HepG2 (cell line): ENCODE measurements around the gene MARCHF9. TPM values are rescaled to one million over a fixed set of nuclear protein-coding genes. Genes with fewer than 3 reads are reported as not detected.
A peak's percentile ranks its signal among the peaks of the same experiment; 100 is the strongest.

ENCODE experiments used
- AKNA ChIP-seq: sonication (generic); formaldehyde crosslinking; IDR thresholded peaks from 2 replicates; pipeline ENCODE4 v1.4.0; 2020; ENCODE audit warnings: missing genetic modification reagents, borderline replicate concordance
- CSRNP1 ChIP-seq: sonication (generic); formaldehyde crosslinking; IDR thresholded peaks from 2 replicates; pipeline ENCODE4 v1.8.1; 2023; ENCODE audit warnings: mild to moderate bottlenecking, missing genetic modification reagents
- CSRNP2 ChIP-seq: sonication (generic); formaldehyde crosslinking; conservative IDR thresholded peaks from 2 replicates; pipeline ENCODE4 v1.8.0; 2022; ENCODE audit warnings: low read depth, missing genetic modification reagents
- ELF3 ChIP-seq: IDR thresholded peaks from 2 replicates; pipeline ENCODE4 v1.6.1; 2016; ENCODE audit warnings: missing genetic modification reagents, missing compliant biosample characterization
- HDAC2 ChIP-seq: sonication (generic); formaldehyde crosslinking; IDR thresholded peaks from 2 replicates; pipeline ENCODE4 v1.4.0; 2020; ENCODE audit warnings: missing genetic modification reagents
- HNRNPLL ChIP-seq: fragments of 200-400 bp; formaldehyde crosslinking; IDR thresholded peaks from 2 replicates; pipeline ENCODE4 v1.6.1; 2017; ENCODE audit warnings: mild to moderate bottlenecking, low read depth, low read length; ENCODE audit not compliant: poor library complexity, severe bottlenecking
- JUNB ChIP-seq: sonication (generic); formaldehyde crosslinking; IDR thresholded peaks from 2 replicates; pipeline ENCODE4 v1.8.0; 2022; ENCODE audit warnings: missing genetic modification reagents, mild to moderate bottlenecking, borderline replicate concordance
- NCOA2 ChIP-seq: sonication (generic); formaldehyde crosslinking; IDR thresholded peaks from 2 replicates; pipeline ENCODE4 v1.8.0; 2022; ENCODE audit warnings: inconsistent platforms
- NFKBIZ ChIP-seq: IDR thresholded peaks from 2 replicates; pipeline ENCODE4 v1.6.1; 2018; ENCODE audit warnings: missing genetic modification reagents, missing compliant biosample characterization
- ZC3H13 ChIP-seq: sonication (generic); formaldehyde crosslinking; IDR thresholded peaks from 2 replicates; pipeline ENCODE4 v1.8.1; 2023; ENCODE audit warnings: mild to moderate bottlenecking, missing genetic modification reagents, moderate library complexity
- ZMYM3 ChIP-seq: sonication (generic); formaldehyde crosslinking; IDR thresholded peaks from 2 replicates; pipeline ENCODE4 v1.5.1; 2020; ENCODE audit warnings: mild to moderate bottlenecking, missing genetic modification reagents
- ZNF101 ChIP-seq: sonication (generic); formaldehyde crosslinking; IDR thresholded peaks from 2 replicates; pipeline ENCODE4 v1.4.0; 2020; ENCODE audit warnings: mild to moderate bottlenecking, low read depth, missing genetic modification reagents, borderline replicate concordance
- ZNF260 ChIP-seq: sonication (generic); formaldehyde crosslinking; IDR thresholded peaks from 2 replicates; pipeline ENCODE4 v1.4.0; 2020; ENCODE audit warnings: missing genetic modification reagents, low read depth, mild to moderate bottlenecking, borderline replicate concordance
- ZNF510 ChIP-seq: sonication (generic); formaldehyde crosslinking; IDR thresholded peaks from 2 replicates; pipeline ENCODE4 v1.4.0; 2020; ENCODE audit warnings: low read depth, mild to moderate bottlenecking, missing genetic modification reagents
- ZNF616 ChIP-seq: sonication (generic); formaldehyde crosslinking; IDR thresholded peaks from 2 replicates; pipeline ENCODE4 v1.5.0; 2020; ENCODE audit warnings: low read depth, mild to moderate bottlenecking, missing genetic modification reagents
- ZNF704 ChIP-seq: sonication (generic); formaldehyde crosslinking; IDR thresholded peaks from 2 replicates; pipeline ENCODE4 v1.8.1; 2023; ENCODE audit warnings: mild to moderate bottlenecking, inconsistent platforms, moderate library complexity, missing genetic modification reagents, borderline replicate concordance
- polyA plus RNA-seq, 8 experiments: library from polyadenylated mRNA; depleted of rRNA in 3 of 8; stranded (reverse) in 7 of 8; unstranded in 1 of 8; fragments of >200 nt; fragmentation: Illumina TruSeq in 4 of 8; extraction: Trizol in 4 of 8; gene quantifications; 2 replicates each; pipeline versions ENCODE4 v1.2.1 to v1.2.3, GENCODE V29; 2011 to 2016; ENCODE audit warnings: low read depth in 4 of 8, missing spikeins in 1 of 8, mixed read lengths in 1 of 8; ENCODE audit not compliant: insufficient read depth in 1 of 8
- total RNA-seq, 5 experiments: library from RNA; depleted of rRNA; stranded (reverse); fragments of >200 nt; fragmentation: Illumina TruSeq; extraction: Trizol; gene quantifications; 2 replicates each; pipeline ENCODE4 v1.2.3, GENCODE V29; 2016; ENCODE audit warnings: low read depth in 1 of 5
- TF ChIP-seq, protein P1 (sequence below): fragments of 450-650 bp; IDR thresholded peaks from 2 replicates; pipeline ENCODE4 v1.6.1; 2017

The MARCHF9 gene
- total and polyA plus RNA-seq, 2 of the 13 experiments (the other 11 are each of a cell fraction or from before 2014, with no cell fraction given): 5.7 to 9.6 TPM

GRCh38 chr12:57755454-57756372 lies 810 bp downstream of the MARCHF9 start (continued):
- TF ChIP-seq CSRNP2 (no peak), ELF3 (CRISPR knock-in tag) (0 out of 2 replicates have a peak, but pooled peaks have one; percentile 16), ZNF616 (CRISPR knock-in tag) (0 out of 2 replicates have a peak, but pooled peaks have one; percentile 29), HNRNPLL (peak; percentile 62), JUNB (CRISPR knock-in tag) (no peak), NFKBIZ (CRISPR knock-in tag) (peak; percentile 51; the same call in 1 of the 2 replicates), NCOA2 (CRISPR knock-in tag) (peak; percentile 24; the same call in 1 of the 2 replicates), ZNF260 (CRISPR knock-in tag) (no peak), CSRNP1 (CRISPR knock-in tag) (peak; percentile 61; the same call in 1 of the 2 replicates), ZNF510 (CRISPR knock-in tag) (no peak), ZNF704 (CRISPR knock-in tag) (no peak), AKNA (no peak), ZC3H13 (CRISPR knock-in tag) (no peak), HDAC2 (peak; percentile 63), ZNF101 (CRISPR knock-in tag) (no peak), ZMYM3 (CRISPR knock-in tag) (no peak)
- TF ChIP-seq, protein P1, sequence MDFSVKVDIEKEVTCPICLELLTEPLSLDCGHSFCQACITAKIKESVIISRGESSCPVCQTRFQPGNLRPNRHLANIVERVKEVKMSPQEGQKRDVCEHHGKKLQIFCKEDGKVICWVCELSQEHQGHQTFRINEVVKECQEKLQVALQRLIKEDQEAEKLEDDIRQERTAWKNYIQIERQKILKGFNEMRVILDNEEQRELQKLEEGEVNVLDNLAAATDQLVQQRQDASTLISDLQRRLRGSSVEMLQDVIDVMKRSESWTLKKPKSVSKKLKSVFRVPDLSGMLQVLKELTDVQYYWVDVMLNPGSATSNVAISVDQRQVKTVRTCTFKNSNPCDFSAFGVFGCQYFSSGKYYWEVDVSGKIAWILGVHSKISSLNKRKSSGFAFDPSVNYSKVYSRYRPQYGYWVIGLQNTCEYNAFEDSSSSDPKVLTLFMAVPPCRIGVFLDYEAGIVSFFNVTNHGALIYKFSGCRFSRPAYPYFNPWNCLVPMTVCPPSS: no peak
